ENCODE results near the gene PWWP2B. TPM values are rescaled to one million over a fixed set of nuclear protein-coding genes. Genes with fewer than 3 reads are reported as not detected.

PWWP2B gene
- total and polyA plus RNA-seq, 2 of the 4 experiments (the other 2 are of a cell fraction), result 1.7 to 2.2 TPM

GRCh38 chr10:132390170-132390920 is 6.7 kb upstream of the PWWP2B start:
- in situ Hi-C loops (cut with MboI; ENCODE audit: low sequenced_read_pairs), result loop anchor here (5.0 to 10.0 kb wide), 2 partner anchors 62 to 244 kb away; no protein-coding TSS in a partner anchor
- CTCF ChIA-PET, result no interaction called here

More at GRCh38 chr10:132390170-132390920, 6.7 kb upstream of the PWWP2B start:
- Histone ChIP-seq H4K5ac (ENCODE audit: low read depth, low read length) (no peak overlapping the region), H4K20me1 (ENCODE audit: insufficient read depth, low read length) (no peaks in the 10 kb centered on the region), H2BK15ac (ENCODE audit: low read depth, low read length) (no peak overlapping the region), H2AK5ac (ENCODE audit: low read depth, low read length) (no peak overlapping the region), H2BK5ac (ENCODE audit: low read depth, low read length, poor library complexity, severe bottlenecking) (no peak overlapping the region), H3K4me1 (ENCODE audit: control insufficient read depth, insufficient read depth, low read length) (peaks cover 10% of the 10 kb centered on the region), H4K8ac (ENCODE audit: low read depth in 2 of 2, low read length in 2 of 2) (no peak overlapping the region), H3K4me3 (ENCODE audit: insufficient read depth, low read depth, low read length) (no peak overlapping the region), H3K4me2 (ENCODE audit: low read depth, low read length) (no peak overlapping the region), H3K4ac (ENCODE audit: low read depth, low read length) (no peak overlapping the region), H3K9ac (ENCODE audit: low read depth, low read length) (no peak overlapping the region), H3K9me3 (ENCODE audit: control insufficient read depth, insufficient read depth, low read length) (no peaks in the 10 kb centered on the region), H3K56ac (ENCODE audit: extremely low read depth, insufficient read depth, low read length) (no peak overlapping the region), H3K9me1 (ENCODE audit: insufficient read depth, low read length) (peaks cover 11% of the 10 kb centered on the region; the same call in 1 of the 2 replicates), H2AFZ (replicated peaks; ENCODE audit: low read length, poor library complexity) (no peak overlapping the region), H3K23ac (ENCODE audit: low read depth, low read length) (no peak overlapping the region), H3K27ac (ENCODE audit: insufficient read depth, low read length) (no peak overlapping the region), H4K91ac (ENCODE audit: insufficient read depth, low read depth, low read length) (no peak overlapping the region), H3K36me3 (ENCODE audit: control insufficient read depth, insufficient read depth, low read length) (no peaks in the 10 kb centered on the region), H3K27me3 (ENCODE audit: control insufficient read depth, insufficient read depth, low read length) (peaks cover 3% of the 10 kb centered on the region; the same call in 1 of the 2 replicates), H2BK120ac (ENCODE audit: low read depth, low read length) (no peak overlapping the region), H2AK9ac (replicated peaks; ENCODE audit: low read depth, low read length, poor library complexity) (no peak overlapping the region), H3K18ac (ENCODE audit: low read depth, low read length) (no peak overlapping the region; the same call in 1 of the 2 replicates), H2BK20ac (ENCODE audit: low read depth, low read length) (no peak overlapping the region), H3K79me1 (ENCODE audit: low read depth in 1 of 2, low read length in 2 of 2) (no peaks in the 10 kb centered on the region), H3K14ac (replicated peaks; ENCODE audit: low read depth, low read length) (no peak overlapping the region)
- intact Hi-C loops (cut with micrococcal nuclease) (loop anchor here (5.0 kb wide), 1 partner anchor 247 kb away; no protein-coding TSS in a partner anchor), dilution Hi-C loops (cut with HindIII; ENCODE audit: low sequenced_read_pairs, unreplicated experiment) (no loop called here)
- ATAC-seq (ENCODE audit: low read depth), result no peak
- TF ChIP-seq ELK1 (IDR thresholded peaks at IDR 0.05; ENCODE audit: borderline replicate concordance, low read depth, low read length), result no peak
- TF ChIP-seq CEBPB (IDR thresholded peaks at IDR 0.05; ENCODE audit: low read depth, low read length), result no peak
- no peak for TF ChIP-seq MAZ (IDR thresholded peaks at IDR 0.05; ENCODE audit: borderline replicate concordance, low read depth, low read length)
- no peak for TF ChIP-seq MXI1 (IDR thresholded peaks at IDR 0.05; ENCODE audit: borderline replicate concordance, low read depth, low read length)
- no peak for TF ChIP-seq SMC3 (IDR thresholded peaks at IDR 0.05; ENCODE audit: low read depth, low read length)
- TF ChIP-seq BHLHE40 (IDR thresholded peaks at IDR 0.05; ENCODE audit: low read depth, low read length), result no peak
- POLR2A ChIA-PET (ENCODE audit: unreplicated experiment), result no interaction called here
- BruUV-seq (replicated peaks), result no TSS peak
- WGBS, 2 experiments (ENCODE audit: extremely low coverage in 2 of 2, insufficient read length in 1 of 2), result no CpG with 5 or more reads among the region's 8 CpGs
- no peak for DNase-seq

Data from IMR-90 (cell line).